Stimulated activated CD8-positive, alpha-beta memory T cell treated with anti-CD3 and anti-CD28 coated beads, Interleukin-4, amount 100 ng/mL, for 4 hours (primary cell): ENCODE measurements around the gene MATN3.

Source experiments
- DNase-seq, 2 donors: peaks; one replicate each; pipeline ENCODE4 v3.0.0-alpha.2; 2020; ENCODE audit warnings: low read depth in 2 of 2, low spot score in 1 of 2

MATN3 gene

DNA sequence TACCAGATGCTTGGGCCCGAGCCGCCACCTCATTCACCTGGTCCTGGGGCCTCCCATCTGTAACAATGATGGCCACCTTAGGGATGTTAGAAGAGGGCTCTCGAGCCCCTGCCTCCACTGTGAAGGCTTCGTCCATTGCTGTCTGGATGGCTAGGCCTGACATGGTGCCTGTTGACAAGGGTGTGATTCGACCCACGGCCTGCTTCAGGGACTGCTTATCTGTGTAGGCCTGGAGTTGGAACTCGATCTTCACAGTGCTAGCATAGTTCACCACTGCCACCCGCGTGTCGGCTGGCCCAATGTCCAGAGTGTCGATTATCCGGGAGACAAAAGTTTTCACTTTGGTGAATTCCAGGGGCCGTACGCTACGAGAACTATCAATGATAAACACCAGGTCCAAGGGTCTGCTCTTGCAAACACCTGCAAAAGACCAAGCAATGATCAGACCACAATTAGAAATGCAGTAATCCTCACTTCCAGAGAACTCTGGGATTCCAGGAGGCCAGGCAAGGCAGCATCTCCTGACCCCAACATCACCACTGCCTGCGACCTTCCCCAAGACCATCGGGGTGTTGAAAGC, 6.5 kb downstream of the MATN3 start:
- no peak for DNase-seq

DNA sequence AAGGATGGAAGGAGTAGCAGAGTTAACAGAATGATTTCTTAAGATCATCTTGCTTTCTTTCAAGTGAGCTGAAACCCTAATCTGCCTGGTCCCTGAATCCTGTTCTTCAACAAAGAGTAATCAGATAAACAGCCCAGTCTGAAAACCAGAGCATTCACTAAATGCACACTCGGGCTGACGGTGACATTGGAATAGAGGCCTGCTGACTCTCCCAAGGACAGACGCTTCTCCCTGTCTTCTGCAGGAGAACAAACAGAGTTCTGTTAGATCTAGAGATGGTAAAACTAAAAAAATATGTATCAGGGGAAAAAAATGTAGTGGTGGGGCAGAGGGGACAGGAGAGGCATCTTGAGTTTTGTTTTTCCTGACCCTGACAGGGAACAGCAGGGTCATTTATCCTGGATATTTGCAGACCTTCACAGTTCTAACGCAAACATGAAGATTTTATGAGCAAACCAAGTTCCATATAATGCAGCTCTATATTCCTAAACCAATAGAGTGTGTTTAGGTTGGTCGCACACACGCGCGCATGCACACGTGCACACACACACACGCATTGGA, 7.3 kb downstream of the MATN3 start:
- no peak for DNase-seq

DNA sequence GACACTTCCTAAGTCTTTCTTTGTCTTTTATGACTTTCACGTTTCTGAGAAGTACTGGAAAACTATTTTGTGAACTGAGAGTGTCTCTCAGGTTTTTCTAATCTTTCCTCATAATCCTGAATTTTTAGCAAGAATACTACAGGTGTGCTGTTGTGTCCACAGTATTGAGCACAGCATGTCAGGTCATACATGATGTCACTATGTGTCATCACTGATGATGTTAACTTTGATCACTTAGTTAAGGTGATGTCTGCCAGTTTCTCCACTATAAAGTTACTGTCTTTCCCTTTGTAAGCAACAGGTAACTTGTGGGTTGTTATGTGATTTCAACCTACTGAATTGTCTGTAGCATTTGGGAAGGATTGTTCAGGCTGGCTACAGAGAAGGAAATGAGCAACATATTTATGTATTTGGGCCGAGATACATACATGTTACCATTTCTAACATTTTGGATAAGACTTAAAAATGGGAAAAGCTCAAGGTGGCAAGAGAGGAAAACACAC, 11.1 kb downstream of the MATN3 start:
- DNase-seq: no peak

DNA sequence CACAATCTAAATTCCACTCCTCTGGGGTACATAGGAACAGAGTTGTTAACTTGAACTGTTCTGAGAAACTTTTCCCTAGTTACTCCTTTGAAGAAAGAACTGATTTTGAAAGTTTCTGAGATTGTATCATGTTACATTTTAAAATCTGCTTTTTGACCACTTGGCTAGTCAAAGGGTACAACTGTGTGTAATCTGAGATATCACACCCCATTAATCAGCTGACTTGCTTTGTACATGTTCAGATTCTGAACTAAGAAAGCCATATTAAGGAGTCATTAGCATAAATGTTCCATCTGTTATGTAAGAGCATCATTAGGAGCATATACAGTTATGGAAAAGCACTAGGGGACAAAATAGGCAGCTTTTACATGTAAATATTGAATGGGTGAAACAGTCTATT, 18.7 kb downstream of the MATN3 start:
- DNase-seq: no peak

DNA sequence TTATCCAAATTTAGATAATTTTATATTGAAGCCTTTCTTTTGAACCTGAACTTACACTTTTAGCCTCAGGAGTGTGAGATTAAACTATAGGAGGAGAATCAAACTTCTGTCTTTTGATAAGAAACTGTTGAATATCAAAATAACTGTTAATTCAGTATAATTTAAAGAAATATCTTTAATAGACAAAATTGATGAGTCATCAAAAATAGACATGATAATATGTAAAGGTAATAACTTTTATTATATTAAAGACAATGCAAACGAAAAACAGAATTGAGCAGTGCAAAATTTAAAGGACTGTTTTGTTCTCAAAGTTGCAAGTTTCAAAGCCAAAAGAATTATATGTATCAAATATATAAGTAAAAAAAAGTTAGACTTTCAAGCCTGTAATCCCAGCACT, 20.6 kb downstream of the MATN3 start:
- no peak for DNase-seq

DNA sequence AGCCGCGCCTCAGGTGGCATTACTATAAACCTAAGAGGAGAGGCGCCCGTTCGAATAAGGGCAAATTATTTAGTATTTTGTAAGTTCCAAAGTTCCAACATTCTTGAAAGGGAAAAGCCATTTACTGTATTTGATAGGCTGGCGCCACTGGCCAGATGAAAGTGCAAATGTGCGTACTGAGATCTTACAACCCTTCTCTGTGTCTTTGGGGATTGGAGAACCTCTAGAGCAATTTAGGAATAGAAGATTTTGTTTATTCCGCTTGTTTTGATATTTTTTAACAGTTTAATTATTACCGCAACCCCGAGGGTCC, 22.1 kb downstream of the MATN3 start:
- no peak for DNase-seq

DNA sequence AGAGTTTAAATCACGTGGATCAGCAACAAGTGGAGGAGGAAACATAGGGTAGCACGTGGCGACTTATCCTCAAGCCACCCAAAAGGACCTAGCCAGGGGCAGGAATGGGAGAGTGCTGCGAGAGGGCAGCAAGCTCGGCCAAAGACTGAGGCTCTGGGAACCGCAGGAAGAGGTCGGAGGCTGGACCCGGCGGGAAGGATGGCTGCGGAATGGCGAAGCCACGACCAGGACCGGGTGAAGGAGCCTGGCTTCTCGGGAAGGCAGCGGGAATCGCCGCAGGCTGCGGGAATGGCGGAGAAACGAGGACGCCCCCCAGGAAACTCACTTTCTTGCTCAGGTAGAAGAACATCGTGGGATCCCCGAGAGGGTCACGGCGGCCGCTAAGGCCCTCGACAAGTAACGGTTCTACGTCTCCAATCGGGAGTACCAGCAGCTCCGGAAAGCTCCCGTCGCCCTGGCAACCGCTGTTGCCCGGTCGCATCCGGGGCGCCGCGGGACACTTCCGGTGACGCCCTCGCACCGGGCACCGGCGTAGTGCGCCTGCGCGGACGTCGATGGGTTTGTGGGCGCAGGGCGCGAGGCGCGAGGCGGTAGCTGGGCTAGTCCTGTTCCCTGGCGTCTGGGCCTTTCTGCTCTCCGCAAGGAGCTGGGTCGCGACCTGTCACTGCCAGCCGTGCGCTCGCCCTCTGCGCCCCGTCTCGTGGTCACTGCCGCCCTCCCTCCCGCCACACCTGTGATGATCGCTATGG, 22.6 kb downstream of the MATN3 start, which contains the start of gene WDR35:
TSS of gene WDR35 (minus strand) at position 439 of the 749 bp plus-strand sequence. CDS start at position 349, 90 bp downstream.
- peak; percentile 81 to 82 for DNase-seq

DNA sequence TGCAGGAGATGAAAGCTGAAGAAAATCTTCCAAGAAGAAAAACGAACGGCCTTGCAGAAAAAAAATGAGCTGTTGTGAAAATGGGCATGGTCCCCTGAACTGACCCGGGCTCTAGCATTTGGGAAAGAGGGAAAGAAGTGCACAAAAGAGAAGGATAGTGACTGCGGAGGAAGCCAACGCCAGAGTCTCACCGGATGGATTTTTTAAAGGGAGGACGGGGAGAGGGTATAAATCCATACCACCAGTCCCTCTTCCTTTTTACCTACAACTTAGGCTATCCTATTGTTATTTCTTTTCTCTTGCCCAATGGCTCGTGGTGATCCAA, 23.2 kb downstream of the MATN3 start:
- DNase-seq: no peak

DNA sequence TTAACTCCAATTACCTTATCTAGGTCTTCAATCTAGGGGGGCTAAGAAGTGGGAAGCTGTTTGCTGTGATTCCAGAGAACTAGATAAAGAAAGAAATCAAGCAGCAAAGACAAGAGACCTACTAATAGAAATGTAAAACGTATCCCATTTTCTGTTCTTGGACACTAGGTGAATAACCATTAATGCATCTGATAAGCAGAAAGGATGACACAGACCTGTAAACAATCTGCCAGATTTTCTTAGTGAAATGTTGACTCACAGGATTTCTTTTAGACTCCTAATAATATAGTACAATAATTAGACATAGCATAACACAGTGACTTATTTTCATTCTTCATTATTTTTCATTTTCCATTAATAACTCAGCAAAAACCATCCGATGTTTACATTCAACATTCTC, 23.9 kb downstream of the MATN3 start:
- no peak for DNase-seq

DNA sequence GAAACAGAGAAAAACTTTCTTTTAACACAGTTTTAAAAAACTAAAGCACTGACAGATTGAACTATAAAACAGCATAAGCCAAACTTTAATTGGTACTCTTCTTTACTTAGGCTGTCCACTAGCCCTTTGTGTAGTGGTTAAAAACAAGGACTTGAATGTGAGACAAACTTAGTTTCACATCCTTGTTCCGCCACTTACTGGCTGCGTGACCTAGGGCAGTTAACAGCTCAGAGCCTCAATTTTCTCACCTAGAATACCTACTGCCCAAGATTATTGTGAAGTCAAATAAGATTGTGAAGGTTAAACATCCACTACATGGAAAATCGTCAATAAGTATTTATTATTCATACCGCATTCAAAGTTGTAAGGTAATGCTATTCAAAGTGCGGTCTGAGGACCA, 24.5 kb downstream of the MATN3 start:
- DNase-seq: no peak

DNA sequence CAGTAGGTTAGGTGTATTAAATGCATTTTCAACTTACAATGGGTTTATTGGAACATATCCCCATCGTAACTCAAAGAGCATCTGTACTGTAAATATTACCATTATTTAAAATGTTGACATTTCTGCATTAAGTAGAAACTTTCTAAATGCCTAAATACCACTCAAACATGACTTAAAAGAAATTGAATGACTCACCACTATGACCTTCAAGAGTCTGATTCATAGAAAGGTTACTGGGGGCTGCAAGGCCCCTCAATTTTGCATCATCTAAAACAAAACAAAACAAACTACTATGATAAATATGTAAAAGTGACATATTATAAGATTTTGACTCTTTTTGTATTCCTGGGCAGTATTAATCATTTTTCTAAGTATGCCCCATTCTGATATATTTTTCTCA, 30.2 kb downstream of the MATN3 start:
- DNase-seq: no peak

DNA sequence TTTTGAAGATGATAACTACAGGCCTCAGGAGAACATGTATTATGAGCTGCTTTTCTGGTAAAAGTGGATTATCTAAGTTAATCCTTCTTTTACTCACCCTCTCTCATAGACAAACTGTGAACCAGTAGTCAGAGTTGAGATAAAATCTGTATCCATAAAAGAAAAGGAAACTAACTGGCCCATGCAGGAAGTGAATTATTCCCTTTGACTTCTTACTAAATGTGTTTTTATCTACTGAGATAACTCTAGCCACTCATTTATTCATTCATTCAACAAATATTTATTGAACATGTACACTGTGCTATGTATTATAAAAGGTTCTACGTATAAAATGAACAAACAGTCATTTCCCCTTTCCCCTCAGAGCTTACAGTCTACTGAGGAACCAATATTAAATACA, 32.5 kb downstream of the MATN3 start:
- no peak for DNase-seq

DNA sequence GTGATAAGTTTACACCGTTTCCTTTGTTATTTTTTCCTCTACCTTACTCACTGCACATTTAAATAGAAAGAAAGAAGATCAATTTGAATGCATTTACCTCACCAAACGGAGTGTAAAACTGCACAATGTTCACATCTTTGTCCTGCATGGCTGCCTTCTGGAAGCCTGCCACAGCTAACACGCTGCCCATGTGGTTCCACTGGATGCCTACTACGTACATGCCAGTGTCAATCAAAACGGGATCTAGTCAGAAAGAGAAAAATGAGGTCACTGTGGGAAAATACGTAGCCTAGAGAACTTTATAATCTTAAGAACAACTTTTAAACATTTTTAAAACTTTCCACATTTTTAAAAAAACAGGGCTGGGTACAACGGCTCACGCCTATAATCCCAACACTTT, 39.0 kb downstream of the MATN3 start:
- DNase-seq: no peak

DNA sequence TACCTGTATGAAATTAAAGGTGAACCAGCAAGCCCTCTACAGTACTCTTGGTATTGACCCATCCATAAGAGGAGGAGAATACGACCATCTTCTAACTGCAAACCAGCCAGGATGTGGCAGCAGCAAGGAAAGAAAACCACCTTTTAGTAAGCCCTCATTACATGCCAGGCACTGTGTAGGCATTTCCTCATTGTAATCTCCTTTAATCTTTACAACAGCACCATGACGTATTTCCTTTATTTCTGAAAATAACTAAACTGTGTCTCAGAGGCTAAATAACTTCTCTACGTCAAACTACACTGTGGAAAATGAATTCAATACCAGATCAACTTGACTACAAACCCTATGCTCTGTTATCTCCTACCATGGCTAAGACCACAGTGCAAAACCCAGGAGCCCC, 40.8 kb downstream of the MATN3 start:
- no peak for DNase-seq

DNA sequence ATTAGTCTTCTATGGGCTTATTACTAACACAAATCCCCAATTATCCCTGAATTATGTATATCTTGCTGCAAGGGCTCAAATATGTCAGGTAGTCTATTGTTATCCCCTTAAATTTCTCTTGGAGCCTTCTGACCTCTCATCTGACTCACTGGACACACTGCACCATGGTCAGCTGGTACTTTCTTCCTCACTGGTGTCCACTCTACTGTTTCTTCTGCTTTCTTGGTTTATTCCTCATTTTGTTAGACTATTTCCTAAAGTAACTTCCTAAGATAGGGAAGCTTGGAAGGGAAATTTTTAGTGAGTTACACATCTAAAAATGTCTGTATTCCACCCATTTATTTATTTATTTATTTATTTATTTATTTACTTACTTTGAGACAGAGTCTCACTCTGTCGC, 49.1 kb downstream of the MATN3 start:
- no peak for DNase-seq

DNA sequence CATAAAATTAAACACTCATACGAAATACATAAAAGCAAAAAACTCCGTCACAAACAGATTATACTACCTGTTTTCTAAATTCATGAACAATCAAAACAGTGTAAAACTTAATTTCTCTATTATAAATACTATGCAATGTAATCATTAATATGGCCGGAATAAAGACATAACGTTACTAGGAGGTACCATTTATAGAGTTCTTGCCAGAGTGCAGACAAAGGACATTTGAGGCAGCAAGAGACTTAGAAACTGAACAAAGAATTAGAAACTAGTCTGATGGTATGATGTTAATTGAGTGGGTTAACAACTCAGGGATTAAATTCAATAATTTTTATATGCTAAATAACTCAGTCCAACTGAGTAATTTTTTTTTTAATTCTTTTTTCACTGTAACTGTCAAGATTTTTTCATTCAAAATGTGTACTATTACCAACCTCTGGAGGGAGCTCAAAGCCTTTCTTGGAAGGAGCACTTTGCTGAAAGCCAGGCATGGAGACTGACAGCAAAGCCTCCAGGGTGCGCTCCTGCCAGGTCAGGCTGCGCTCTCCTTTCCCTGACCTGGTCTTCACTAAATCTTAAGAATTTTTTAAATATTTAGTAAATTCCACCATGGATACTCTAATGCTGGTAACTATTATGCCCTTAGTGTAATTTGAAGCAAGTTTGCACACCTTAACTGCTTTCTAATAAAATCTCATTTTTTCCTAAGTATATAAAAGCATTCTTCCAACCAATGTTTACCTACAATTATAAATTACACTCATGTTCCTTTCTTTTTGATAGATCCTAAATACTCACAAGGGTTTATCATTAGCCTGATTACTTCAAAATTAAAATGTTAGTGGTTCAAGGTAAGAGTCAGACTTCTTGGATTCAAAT, 56.7 kb downstream of the MATN3 start:
- DNase-seq: peak in 1 of 2 donors; percentile 8

DNA sequence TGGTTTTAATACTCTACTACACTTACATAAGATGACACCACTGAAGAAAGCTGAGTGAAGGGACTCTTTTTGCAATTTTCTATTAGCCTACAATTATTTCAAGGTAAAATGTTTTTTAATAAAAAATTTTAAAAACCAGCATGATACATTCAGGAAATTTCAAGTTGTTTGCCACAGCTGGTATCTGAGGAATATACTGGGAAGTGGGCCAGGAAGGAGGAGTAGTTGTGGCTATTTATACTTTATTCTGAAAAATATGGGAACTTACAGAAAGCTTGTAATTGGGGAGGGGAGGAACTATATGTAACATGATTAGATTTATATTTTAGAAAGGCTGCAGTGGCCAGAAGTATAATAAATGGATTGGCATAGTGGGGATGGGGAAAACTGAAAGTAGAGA, 63.4 kb downstream of the MATN3 start:
- DNase-seq: no peak

DNA sequence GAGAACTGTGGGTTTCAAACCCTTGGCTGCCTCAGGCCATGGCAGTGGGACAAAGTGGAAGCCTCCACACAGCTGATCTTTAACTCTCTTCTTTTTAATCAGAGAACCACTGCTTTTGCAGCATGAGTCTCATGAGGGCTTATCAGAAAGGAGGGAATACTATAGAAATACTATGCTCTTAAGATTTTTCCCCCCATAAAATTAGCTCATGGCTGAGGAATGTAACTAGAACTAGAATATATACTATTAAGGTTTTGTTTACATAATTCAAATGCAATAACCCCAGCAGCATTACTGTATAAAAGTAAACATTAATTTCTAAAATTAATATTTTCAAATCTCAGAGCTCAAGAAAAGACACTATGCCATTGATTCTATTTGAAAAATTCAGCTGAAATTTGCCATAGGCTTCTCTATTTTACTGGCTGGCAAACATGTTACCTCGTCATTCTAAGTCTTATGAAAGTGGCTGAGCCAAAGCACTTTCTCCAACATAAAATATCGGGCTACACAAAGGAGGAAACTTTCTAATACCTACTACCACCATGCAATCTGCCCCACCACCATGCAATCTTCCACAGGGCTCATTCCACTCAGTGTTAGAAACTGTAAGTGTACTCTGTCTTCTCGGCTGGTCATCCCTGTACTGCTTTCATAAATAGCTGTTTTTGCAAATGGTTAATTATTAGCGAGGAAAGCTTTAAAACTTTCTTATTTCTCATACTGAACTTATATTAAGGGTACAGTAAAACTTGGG, 65.1 kb downstream of the MATN3 start:
- DNase-seq: no peak

DNA sequence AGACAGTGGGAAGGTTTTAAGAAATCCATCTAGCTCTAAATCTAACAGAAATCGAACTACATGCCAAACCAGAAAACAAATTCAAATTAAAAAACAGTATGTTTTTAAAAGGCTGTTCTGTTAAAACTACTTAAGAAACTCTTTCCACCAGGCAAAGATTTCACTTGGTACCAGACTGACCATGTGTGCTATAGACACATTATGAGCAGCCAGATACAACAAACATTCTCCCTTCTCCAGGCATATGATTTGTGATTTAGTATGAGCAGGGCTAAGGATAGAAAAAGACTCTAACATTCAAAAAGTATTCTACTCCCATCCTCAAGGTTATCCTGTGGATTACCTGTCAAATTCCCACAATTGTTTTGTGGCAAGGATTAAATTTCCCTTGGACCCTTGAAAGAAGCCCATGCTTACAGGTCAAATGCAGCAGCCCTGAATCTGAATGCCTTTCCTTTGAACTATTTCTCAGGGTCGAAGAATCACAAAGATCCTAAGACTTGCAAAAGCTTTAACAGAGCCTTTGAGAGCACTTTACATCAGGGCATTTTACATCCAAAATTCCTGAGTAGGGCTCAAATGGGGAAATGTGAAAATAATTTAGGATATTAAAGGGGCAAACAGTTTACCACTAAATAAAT, 68.1 kb downstream of the MATN3 start:
- DNase-seq: no peak

DNA sequence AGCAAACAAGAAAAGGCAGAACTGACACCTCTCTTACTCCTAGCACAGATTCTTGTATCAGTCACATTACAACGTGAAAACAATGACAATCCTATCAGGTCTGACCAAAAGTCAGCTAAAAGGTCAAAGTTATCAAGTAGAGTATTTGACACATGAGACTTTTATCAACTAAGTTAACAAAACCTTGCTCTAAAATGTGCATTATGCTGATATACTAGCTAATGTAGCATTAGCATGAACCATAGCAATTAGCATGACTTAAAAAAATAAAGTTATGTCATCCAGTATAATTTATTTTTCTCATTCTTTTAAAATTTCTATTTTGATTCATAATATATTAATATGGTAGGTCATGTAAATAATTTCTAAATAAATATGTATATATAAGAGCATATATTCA, 69.3 kb downstream of the MATN3 start:
- no peak for DNase-seq

DNA sequence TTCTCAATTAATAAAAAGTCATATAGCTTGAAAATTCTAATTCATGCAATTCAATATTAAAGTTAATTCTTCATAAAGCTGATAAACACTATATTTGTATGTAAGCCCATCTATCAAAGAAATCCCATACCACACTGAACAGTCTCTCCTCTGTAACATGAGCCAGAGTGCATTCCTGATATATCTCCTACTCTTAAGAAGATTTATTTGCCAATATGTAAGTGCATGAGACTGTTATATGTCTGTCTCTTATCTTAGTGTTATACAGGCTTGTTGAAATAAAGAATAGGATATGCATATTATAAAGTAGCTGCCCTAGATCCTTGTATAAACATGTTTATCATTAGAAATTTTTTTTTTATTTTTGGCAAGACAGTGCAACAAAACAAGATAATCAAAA, 70.3 kb downstream of the MATN3 start:
- no peak for DNase-seq
